Activated T-helper 2 cell treated with anti-CD3 and anti-CD28 coated beads, Interferon-gamma antibody, Interleukin-2, Interleukin-4, amounts not matched to agents 10 μg/mL and 5 μg/mL and 100 μg/mL, durations not matched to agents 14 hours and 24 hours and 36 hours (primary cell): ENCODE measurements around the gene AHNAK2. TPM values are rescaled to one million over a fixed set of nuclear protein-coding genes. Genes with fewer than 3 reads are reported as not detected.
"Not testable (repeated sequence)": the region's sequence is repeated elsewhere in the genome, so short reads cannot be mapped to it uniquely, and the experiment has no call there.

Experiments used
- DNase-seq: peaks from one replicate; pipeline ENCODE4 v3.0.0; 2021; ENCODE audit warnings: low spot score
- H3K27ac Mint-ChIP-seq: one replicate; pipeline ENCODE4 v1.8.0; 2021; ENCODE audit warnings: mixed read lengths
- H3K27me3 Mint-ChIP-seq: one replicate; pipeline ENCODE4 v1.8.0; 2021; ENCODE audit warnings: low read depth, mixed read lengths
- H3K36me3 Mint-ChIP-seq: one replicate; pipeline ENCODE4 v1.8.0; 2021; ENCODE audit warnings: low read depth, mixed read lengths
- H3K4me1 Mint-ChIP-seq: one replicate; pipeline ENCODE4 v1.8.0; 2021; ENCODE audit warnings: low read depth, mixed read lengths
- H3K4me3 Mint-ChIP-seq: one replicate; pipeline ENCODE4 v1.8.0; 2021; ENCODE audit warnings: low read depth, mild to moderate bottlenecking, moderate library complexity, mixed read lengths
- H3K9me3 Mint-ChIP-seq: one replicate; pipeline ENCODE4 v1.8.0; 2021; ENCODE audit warnings: mixed read lengths
- intact Hi-C: fragments of 100-400 bp; cut with micrococcal nuclease; formaldehyde crosslinking; loops from one replicate; pipeline ENCODE4 v1.15.1; 2023
- total RNA-seq: library from RNA; stranded (reverse); gene quantifications from 2 replicates; pipeline ENCODE4 v1.2.3, GENCODE V29; 2022

AHNAK2 gene
- total RNA-seq, 1 donor from 2014 or later: 0.02 TPM

DNA sequence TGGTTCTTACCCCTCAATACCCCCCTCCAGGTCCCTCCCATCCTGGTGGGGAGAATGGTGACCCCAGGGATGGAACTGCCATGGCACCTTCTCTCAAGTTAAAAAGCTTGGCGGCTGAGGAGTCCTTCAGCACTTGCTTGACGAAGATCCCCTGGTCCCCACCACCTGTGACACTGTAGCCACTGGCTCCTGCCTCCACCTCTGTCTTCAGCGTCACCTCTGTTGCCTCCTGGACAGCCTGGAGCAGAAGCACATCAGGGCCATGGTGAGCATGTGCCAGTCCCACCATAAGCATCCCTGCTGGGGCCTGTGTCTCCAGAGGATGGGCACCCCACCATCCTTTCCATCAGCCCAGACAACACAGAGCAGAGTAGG, 22.8 kb downstream of the AHNAK2 start:
- peaks cover 12% of the 10 kb centered on the region for H3K27me3 Mint-ChIP-seq
- no peaks in the 10 kb centered on the region for H3K9me3 Mint-ChIP-seq
- no peak overlapping the region for H3K4me3 Mint-ChIP-seq
- DNase-seq: no peak
- H3K36me3 Mint-ChIP-seq: no peaks in the 10 kb centered on the region
- intact Hi-C loops: no loop called here
- no peaks in the 10 kb centered on the region for H3K4me1 Mint-ChIP-seq
- no peak overlapping the region for H3K27ac Mint-ChIP-seq

DNA sequence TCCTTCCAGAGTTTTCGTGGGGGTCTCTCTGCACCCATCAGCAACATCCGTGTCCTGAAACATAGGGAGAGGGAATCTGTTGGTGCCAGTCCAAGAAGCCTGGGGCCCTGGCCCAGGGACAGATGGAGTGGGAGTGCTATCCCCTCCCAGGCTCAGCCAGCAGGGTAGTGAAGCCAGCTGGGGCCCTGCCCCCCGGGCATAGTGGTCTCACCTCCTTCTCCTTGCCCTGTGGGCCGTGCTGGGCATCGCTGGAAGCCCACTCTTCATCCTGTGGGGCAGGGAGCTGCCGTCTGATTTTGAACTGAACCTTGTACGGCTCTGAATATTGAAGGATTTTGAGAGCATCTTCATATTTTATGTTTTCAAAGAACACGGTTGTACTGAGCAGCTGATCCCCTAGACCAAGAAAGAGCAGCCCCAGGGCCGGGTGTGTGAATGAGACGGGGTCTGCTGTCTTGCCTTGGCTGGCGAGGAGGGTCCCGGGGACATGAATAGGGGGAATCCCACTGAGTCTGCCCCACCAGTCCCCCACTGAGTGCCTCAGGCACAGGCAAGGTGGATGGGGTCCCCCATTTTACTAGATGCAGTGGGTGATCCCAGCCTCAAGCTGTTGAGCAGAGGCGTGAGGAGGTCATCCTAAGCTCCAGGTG, 23.3 kb downstream of the AHNAK2 start:
- no peaks in the 10 kb centered on the region for H3K9me3 Mint-ChIP-seq
- no peaks in the 10 kb centered on the region for H3K4me1 Mint-ChIP-seq
- no peaks in the 10 kb centered on the region for H3K36me3 Mint-ChIP-seq
- intact Hi-C loops: no loop called here
- no peak overlapping the region for H3K4me3 Mint-ChIP-seq
- DNase-seq: no peak
- no peak overlapping the region for H3K27ac Mint-ChIP-seq
- H3K27me3 Mint-ChIP-seq: peaks cover 12% of the 10 kb centered on the region

DNA sequence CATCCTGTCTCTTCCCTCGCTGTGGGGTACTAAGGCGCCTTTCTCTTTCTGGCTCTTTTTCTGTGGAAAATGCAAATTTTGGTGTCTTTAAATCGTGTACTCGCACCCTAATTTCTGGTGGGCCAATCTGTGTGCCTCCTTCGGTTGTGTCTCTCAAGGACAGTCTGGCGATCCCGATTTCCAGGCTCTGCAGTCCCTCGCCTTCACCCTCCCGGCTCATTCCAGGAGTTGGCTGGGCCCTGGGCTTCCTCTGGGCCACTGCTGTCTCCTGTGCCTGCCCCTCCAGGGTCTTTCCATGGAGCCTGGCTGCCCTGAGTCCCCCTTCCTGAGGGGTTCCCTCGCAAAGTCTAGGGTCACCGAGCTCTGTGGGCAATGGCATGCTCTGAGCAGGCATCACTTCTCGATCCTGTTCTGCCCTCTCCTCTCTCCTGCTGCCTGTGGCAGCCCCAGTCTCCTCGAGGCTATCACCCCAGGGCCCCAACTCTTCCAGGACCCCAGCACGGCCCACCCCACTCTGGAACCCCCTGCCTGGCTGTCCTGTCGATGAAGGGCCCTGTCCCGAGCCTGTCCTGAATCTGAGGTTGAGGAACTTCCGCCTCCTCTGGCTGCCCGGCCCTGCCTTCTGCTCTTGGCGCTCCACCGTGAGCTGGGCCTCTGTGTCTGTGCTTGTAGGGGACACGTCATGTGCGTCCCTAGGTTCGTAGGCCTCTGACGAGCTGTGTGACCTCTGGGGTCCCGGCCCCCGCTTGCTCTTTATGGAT, 24.1 kb downstream of the AHNAK2 start:
- no peak for DNase-seq
- Mint-ChIP-seq H3K4me3 (no peak overlapping the region), H3K9me3 (no peaks in the 10 kb centered on the region), H3K4me1 (no peaks in the 10 kb centered on the region), H3K36me3 (no peaks in the 10 kb centered on the region), H3K27me3 (peaks cover 10% of the 10 kb centered on the region), H3K27ac (no peak overlapping the region)
- intact Hi-C loops: no loop called here

- Mint-ChIP-seq H3K27ac (no peak overlapping the region), H3K4me1 (no peaks in the 10 kb centered on the region), H3K4me3 (no peak overlapping the region), H3K9me3 (no peaks in the 10 kb centered on the region), H3K27me3 (peaks cover 10% of the 10 kb centered on the region), H3K36me3 (no peaks in the 10 kb centered on the region)
- intact Hi-C loops: no loop called here
- DNase-seq: no peak
These were observed 25.1 kb downstream of the AHNAK2 start for GRCh38 chr14:104953097-104953496.

GRCh38 chr14:104951863-104952657, 26.1 kb downstream of the AHNAK2 start:
- H3K36me3 Mint-ChIP-seq, H3K9me3 Mint-ChIP-seq, H3K4me3 Mint-ChIP-seq, H3K27ac Mint-ChIP-seq, H3K4me1 Mint-ChIP-seq, DNase-seq, H3K27me3 Mint-ChIP-seq, intact Hi-C loops: not testable (repeated sequence)

GRCh38 chr14:104950701-104951100, 27.5 kb downstream of the AHNAK2 start:
- H3K27ac Mint-ChIP-seq, intact Hi-C loops, H3K4me1 Mint-ChIP-seq, H3K36me3 Mint-ChIP-seq, DNase-seq, H3K4me3 Mint-ChIP-seq, H3K9me3 Mint-ChIP-seq, H3K27me3 Mint-ChIP-seq: not testable (repeated sequence)

GRCh38 chr14:104950021-104950420, 28.2 kb downstream of the AHNAK2 start:
- Mint-ChIP-seq H3K36me3 (no peaks in the 10 kb centered on the region), H3K9me3 (no peaks in the 10 kb centered on the region), H3K4me3 (no peak overlapping the region), H3K4me1 (no peaks in the 10 kb centered on the region), H3K27ac (no peak overlapping the region), H3K27me3 (no peaks in the 10 kb centered on the region)
- DNase-seq: no peak
- intact Hi-C loops: no loop called here

DNA sequence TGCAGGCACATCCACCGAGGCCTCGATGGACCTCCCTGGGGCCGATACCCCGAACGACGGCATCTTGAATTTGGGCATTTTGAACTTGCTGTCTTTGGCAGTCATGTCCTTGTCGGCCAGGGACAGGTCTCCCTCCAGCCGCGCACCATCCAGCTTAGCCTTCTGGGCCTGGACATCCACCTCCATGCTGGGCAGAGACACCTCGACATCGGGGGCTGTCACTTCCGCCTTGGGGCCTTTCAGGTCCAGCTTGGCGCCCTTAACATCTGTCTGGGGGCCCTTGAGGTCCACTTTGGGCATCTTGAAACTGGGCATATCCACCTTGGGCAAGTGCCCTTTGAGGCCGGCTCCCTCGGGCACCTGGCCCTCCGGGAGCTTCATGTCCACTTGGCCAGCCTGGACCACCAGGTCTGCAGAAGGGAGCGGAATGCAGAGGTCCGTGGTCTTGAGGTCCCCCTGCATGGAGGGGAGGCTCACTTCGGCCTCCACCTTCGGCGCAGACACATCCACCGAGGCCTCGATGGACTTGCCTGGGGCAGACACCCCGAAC, 28.7 kb downstream of the AHNAK2 start:
- H3K27ac Mint-ChIP-seq, H3K9me3 Mint-ChIP-seq, DNase-seq, H3K36me3 Mint-ChIP-seq, H3K27me3 Mint-ChIP-seq, H3K4me1 Mint-ChIP-seq, H3K4me3 Mint-ChIP-seq, intact Hi-C loops: not testable (repeated sequence)

- Mint-ChIP-seq H3K36me3 (no peaks in the 10 kb centered on the region), H3K4me3 (no peak overlapping the region), H3K27ac (no peak overlapping the region), H3K27me3 (no peaks in the 10 kb centered on the region), H3K9me3 (no peaks in the 10 kb centered on the region), H3K4me1 (no peaks in the 10 kb centered on the region)
- DNase-seq: no peak
- intact Hi-C loops: no loop called here
These were observed 29.5 kb downstream of the AHNAK2 start for GRCh38 chr14:104948736-104949031.

DNA sequence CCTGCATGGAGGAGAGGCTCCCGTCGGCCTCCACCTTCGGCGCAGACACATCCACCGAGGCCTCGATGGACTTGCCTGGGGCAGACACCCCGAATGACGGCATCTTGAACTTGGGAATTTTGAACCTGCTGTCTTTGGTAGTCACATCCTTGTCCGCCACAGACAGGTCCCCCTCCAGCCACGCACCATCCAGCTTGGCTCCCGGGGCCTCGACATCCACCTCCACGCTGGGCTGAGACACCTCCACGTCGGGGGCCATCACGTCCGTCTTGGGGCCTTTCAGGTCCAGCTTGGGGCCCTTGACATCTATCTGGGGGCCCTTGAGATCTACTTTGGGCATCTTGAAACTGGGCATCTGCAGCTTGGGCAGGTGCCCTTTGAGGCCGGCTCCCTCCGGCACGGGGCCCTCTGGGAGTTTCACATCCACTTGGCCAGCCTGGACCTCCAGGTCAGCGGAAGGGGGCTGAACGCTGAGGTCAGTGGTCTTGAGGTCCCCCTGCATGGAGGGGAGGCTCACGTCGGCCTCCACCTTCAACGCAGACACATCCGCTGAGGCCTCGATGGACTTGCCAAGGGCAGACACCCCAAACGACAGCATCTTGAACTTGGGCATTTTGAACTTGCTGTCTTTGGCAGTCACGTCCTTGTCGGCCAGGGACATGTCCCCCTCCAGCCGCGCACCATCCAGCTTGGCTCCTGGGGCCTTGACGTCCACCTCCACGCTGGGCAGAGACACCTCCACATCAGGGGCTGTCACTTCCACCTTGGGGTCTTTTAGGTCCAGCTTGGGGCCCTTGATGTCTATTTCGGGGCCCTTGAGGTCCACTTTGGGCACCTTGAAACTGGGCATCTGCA, 30.1 kb downstream of the AHNAK2 start:
- DNase-seq, H3K36me3 Mint-ChIP-seq, intact Hi-C loops: not testable (repeated sequence)

GRCh38 chr14:104947201-104947600, 31.0 kb downstream of the AHNAK2 start:
- H3K4me3 Mint-ChIP-seq, intact Hi-C loops, H3K36me3 Mint-ChIP-seq, H3K27me3 Mint-ChIP-seq, H3K4me1 Mint-ChIP-seq, H3K27ac Mint-ChIP-seq, H3K9me3 Mint-ChIP-seq, DNase-seq: not testable (repeated sequence)

More for the DNA sequence above, 30.1 kb downstream of the AHNAK2 start:
- not testable (repeated sequence) for H3K9me3 Mint-ChIP-seq, H3K4me3 Mint-ChIP-seq, H3K27ac Mint-ChIP-seq, H3K27me3 Mint-ChIP-seq, H3K4me1 Mint-ChIP-seq
